SK-N-SH treated with all-trans-retinoic acid at 6 μM for 48 hours (cell line): Measurements from ENCODE around the gene URB1.
"Not testable (repeated sequence)": the region's sequence is repeated elsewhere in the genome, so short reads cannot be mapped to it uniquely, and the experiment has no call there.

Experiments used
- ATAC-seq: fragments of 200-7000 bp; cut with Tn5 transposase; 3 replicates; pipeline ENCODE4 v1.9.1; 2020; ENCODE audit warnings: mild to moderate bottlenecking, moderate library complexity
- ARNTL ChIP-seq: fragments of 450-650 bp; formaldehyde crosslinking; IDR thresholded peaks from 2 replicates; pipeline ENCODE4 v1.5.0; 2020; ENCODE audit warnings: low read depth, mild to moderate bottlenecking, moderate library complexity, borderline replicate concordance
- BACH2 ChIP-seq: fragments of 250-450 bp; sonication (Bioruptor Pico); IDR thresholded peaks from 2 replicates; pipeline ENCODE4 v1.9.0; 2021; ENCODE audit warnings: mild to moderate bottlenecking, borderline replicate concordance
- CREB5 ChIP-seq: fragments of 250-450 bp; sonication (Bioruptor Pico); IDR thresholded peaks from 2 replicates; pipeline ENCODE4 v1.5.1; 2020; ENCODE audit warnings: low read depth, mild to moderate bottlenecking, moderate library complexity
- CSDC2 ChIP-seq: fragments of 250-450 bp; sonication (Bioruptor Pico); IDR thresholded peaks from 2 replicates; pipeline ENCODE4 v1.5.0; 2020; ENCODE audit warnings: mild to moderate bottlenecking, moderate library complexity
- ESRRG ChIP-seq: fragments of 250-450 bp; sonication (Bioruptor Pico); IDR thresholded peaks from 2 replicates; pipeline ENCODE4 v1.6.1; 2021; ENCODE audit warnings: mild to moderate bottlenecking
- GLIS3 ChIP-seq: fragments of 250-450 bp; sonication (Bioruptor Pico); IDR thresholded peaks from 2 replicates; pipeline ENCODE4 v1.5.0; 2020; ENCODE audit warnings: mild to moderate bottlenecking, moderate library complexity
- ISL1 ChIP-seq: fragments of 250-450 bp; sonication (Bioruptor Pico); IDR thresholded peaks from 2 replicates; pipeline ENCODE4 v2.1.2; 2022; ENCODE audit warnings: mild to moderate bottlenecking, moderate library complexity
- OSR1 ChIP-seq: fragments of 250-450 bp; sonication (Bioruptor Pico); IDR thresholded peaks from 2 replicates; pipeline ENCODE4 v1.8.0; 2022; ENCODE audit warnings: moderate library complexity, mild to moderate bottlenecking, inconsistent platforms
- POU6F1 ChIP-seq: fragments of 250-450 bp; sonication (Bioruptor Pico); IDR thresholded peaks from 2 replicates; pipeline ENCODE4 v1.8.0; 2021; ENCODE audit warnings: low read depth, mild to moderate bottlenecking, moderate library complexity, borderline replicate concordance
- PPARA ChIP-seq: fragments of 250-450 bp; sonication (Bioruptor Pico); IDR thresholded peaks from 2 replicates; pipeline ENCODE4 v1.5.0; 2020; ENCODE audit warnings: mild to moderate bottlenecking, borderline replicate concordance
- RARB ChIP-seq: fragments of 250-450 bp; sonication (Bioruptor Pico); IDR thresholded peaks from 2 replicates; pipeline ENCODE4 v1.8.0; 2021; ENCODE audit warnings: mild to moderate bottlenecking, moderate library complexity
- SNAI2 ChIP-seq: fragments of 250-450 bp; sonication (Bioruptor Pico); IDR thresholded peaks from 2 replicates; pipeline ENCODE4 v1.5.0; 2020; ENCODE audit warnings: mild to moderate bottlenecking, moderate library complexity
- TCF4 ChIP-seq: fragments of 250-450 bp; sonication (Bioruptor Pico); IDR thresholded peaks from 2 replicates; pipeline ENCODE4 v1.8.0; 2021; ENCODE audit warnings: mild to moderate bottlenecking, moderate library complexity, borderline replicate concordance
- TOX ChIP-seq: fragments of 250-450 bp; sonication (Bioruptor Pico); IDR thresholded peaks from 2 replicates; pipeline ENCODE4 v1.8.0; 2021; ENCODE audit warnings: mild to moderate bottlenecking, moderate library complexity, borderline replicate concordance
- TSHZ2 ChIP-seq: fragments of 250-450 bp; sonication (Bioruptor Pico); IDR thresholded peaks from 2 replicates; pipeline ENCODE4 v1.5.0; 2020; ENCODE audit warnings: mild to moderate bottlenecking, moderate library complexity
- ZC3H10 ChIP-seq: fragments of 250-450 bp; sonication (Bioruptor Pico); IDR thresholded peaks from 2 replicates; pipeline ENCODE4 v1.5.1; 2021; ENCODE audit warnings: mild to moderate bottlenecking, moderate library complexity
- ZFP3 ChIP-seq: fragments of 250-450 bp; sonication (Bioruptor Pico); IDR thresholded peaks from 2 replicates; pipeline ENCODE4 v1.5.0; 2020; ENCODE audit warnings: mild to moderate bottlenecking, moderate library complexity
- ZFP30 ChIP-seq: fragments of 450-650 bp; formaldehyde crosslinking; IDR thresholded peaks from 2 replicates; pipeline ENCODE4 v1.5.0; 2022; ENCODE audit warnings: mild to moderate bottlenecking, moderate library complexity
- ZNF565 ChIP-seq: fragments of 450-650 bp; formaldehyde crosslinking; conservative IDR thresholded peaks from 2 replicates; pipeline ENCODE4 v1.5.0; 2020; ENCODE audit warnings: low read depth, mild to moderate bottlenecking, moderate library complexity
- ZNF70 ChIP-seq: fragments of 450-650 bp; formaldehyde crosslinking; IDR thresholded peaks from 2 replicates; pipeline ENCODE4 v1.5.0; 2020; ENCODE audit warnings: mild to moderate bottlenecking, moderate library complexity
- ZNF8 ChIP-seq: fragments of 450-650 bp; formaldehyde crosslinking; IDR thresholded peaks from 2 replicates; pipeline ENCODE4 v1.5.0; 2020; ENCODE audit warnings: mild to moderate bottlenecking, moderate library complexity
- TF ChIP-seq, protein P1 (sequence below): fragments of 250-450 bp; sonication (Bioruptor Pico); IDR thresholded peaks from 2 replicates; pipeline ENCODE4 v1.5.1; 2021; ENCODE audit warnings: mild to moderate bottlenecking, moderate library complexity

Gene URB1

DNA sequence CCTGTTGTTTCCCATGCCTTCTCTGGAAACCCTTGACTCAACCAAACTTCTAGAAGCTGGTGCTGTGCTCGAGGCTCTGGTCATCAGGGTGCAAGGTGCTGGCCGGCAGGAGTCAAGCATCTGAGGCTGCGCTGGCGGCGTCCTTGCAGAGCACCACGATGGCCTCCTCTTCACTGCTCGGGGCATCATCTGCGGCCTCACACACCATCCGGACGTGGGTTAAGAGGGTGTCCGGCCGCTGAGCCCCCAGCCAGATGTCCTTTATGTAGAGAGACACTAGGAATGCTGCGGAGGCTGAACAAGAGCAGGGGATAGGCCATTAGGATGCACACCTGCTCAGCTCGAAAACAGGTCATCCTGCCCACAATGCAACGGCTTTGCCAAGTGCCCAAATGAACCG is 78.0 kb downstream of the URB1 start (continued):
- TF ChIP-seq ARNTL (CRISPR knock-in tag), result no peak
- TF ChIP-seq OSR1, result no peak

DNA sequence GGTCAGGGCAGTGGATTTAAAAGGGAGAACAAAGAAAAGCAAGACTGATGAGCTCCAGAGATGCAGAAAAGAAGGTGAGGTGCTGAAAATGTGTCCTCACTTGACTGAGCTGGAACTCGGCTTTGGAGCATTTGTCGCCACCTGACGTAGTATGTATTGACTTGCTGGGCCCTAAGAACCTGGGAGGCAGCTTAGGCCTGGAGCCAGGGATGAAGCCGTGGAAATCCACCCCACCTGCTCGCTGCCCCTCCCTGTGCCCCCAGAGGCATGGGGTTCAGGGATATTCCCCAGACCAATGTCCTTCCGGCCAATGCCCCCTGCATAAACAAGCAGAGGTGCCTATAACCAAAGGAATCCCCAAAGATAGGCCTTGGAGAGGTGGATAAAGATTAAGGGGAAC is 79.8 kb downstream of the URB1 start:
- TF ChIP-seq ISL1, result no peak
- TF ChIP-seq ARNTL (CRISPR knock-in tag), result no peak
- TF ChIP-seq ZNF8 (CRISPR knock-in tag), result no peak
- no peak for ATAC-seq

GRCh38 chr21:32312326-32312725 is 80.5 kb downstream of the URB1 start:
- ATAC-seq, result no peak
- no peak for TF ChIP-seq BACH2 (CRISPR knock-in tag)
- TF ChIP-seq CSDC2 (CRISPR knock-in tag), result no peak
- no peak for TF ChIP-seq PPARA
- no peak for TF ChIP-seq ZC3H10
- no peak for TF ChIP-seq ZFP3 (CRISPR knock-in tag)
- no peak for TF ChIP-seq RARB
- no peak for TF ChIP-seq GLIS3 (CRISPR knock-in tag)
- no peak for TF ChIP-seq ESRRG
- TF ChIP-seq SNAI2 (CRISPR knock-in tag), result no peak
- TF ChIP-seq, all 23 proteins: peak for 0

DNA sequence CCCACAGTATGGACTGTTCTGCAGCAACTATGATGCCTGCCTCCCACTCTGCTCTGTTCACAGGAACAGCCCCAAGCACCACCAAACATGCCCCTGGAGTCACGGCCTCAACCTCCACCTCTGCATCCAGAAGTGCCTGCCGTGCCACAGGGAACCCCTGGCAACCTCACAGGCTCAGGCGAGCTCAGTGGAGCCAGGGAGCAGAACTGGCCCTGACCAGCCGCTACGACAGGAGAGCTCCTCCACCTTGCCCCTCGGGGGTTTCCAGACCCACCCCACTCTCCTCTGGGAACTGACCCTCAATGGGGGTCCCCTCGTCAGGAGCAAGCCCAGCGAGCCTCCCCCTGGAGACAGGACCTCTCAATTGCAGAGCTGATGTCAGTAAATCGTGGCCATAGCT is 81.2 kb downstream of the URB1 start:
- no peak for TF ChIP-seq ZNF8 (CRISPR knock-in tag)
- no peak for TF ChIP-seq ZFP30 (CRISPR knock-in tag)
- no peak for TF ChIP-seq BACH2 (CRISPR knock-in tag)
- no peak for TF ChIP-seq TOX
- TF ChIP-seq, all 23 proteins: peak for 0
- no peak for ATAC-seq

GRCh38 chr21:32310976-32311375 is 81.8 kb downstream of the URB1 start:
- ATAC-seq, result not testable (repeated sequence)

- no peak for TF ChIP-seq SNAI2 (CRISPR knock-in tag)
- TF ChIP-seq TCF4 (CRISPR knock-in tag), result no peak
- no peak for TF ChIP-seq PPARA
- no peak for TF ChIP-seq RARB
- TF ChIP-seq POU6F1 (CRISPR knock-in tag), result no peak
- no peak for TF ChIP-seq BACH2 (CRISPR knock-in tag)
- TF ChIP-seq ESRRG, result no peak
- no peak for TF ChIP-seq ZFP3 (CRISPR knock-in tag)
- ATAC-seq, result no peak
Observed at GRCh38 chr21:32309906-32310460, 82.8 kb downstream of the URB1 start.

- no peak for ATAC-seq
- TF ChIP-seq ZNF565, result no peak
- no peak for TF ChIP-seq ZC3H10
- no peak for TF ChIP-seq BACH2 (CRISPR knock-in tag)
- TF ChIP-seq TOX, result no peak
- TF ChIP-seq ZNF70 (CRISPR knock-in tag), result no peak
- TF ChIP-seq PPARA, result no peak
- TF ChIP-seq ZNF8 (CRISPR knock-in tag), result no peak
- TF ChIP-seq TSHZ2 (CRISPR knock-in tag), result no peak
- TF ChIP-seq, protein P1, sequence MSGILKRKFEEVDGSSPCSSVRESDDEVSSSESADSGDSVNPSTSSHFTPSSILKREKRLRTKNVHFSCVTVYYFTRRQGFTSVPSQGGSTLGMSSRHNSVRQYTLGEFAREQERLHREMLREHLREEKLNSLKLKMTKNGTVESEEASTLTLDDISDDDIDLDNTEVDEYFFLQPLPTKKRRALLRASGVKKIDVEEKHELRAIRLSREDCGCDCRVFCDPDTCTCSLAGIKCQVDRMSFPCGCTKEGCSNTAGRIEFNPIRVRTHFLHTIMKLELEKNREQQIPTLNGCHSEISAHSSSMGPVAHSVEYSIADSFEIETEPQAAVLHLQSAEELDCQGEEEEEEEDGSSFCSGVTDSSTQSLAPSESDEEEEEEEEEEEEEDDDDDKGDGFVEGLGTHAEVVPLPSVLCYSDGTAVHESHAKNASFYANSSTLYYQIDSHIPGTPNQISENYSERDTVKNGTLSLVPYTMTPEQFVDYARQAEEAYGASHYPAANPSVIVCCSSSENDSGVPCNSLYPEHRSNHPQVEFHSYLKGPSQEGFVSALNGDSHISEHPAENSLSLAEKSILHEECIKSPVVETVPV, result no peak
- TF ChIP-seq ESRRG, result no peak
- no peak for TF ChIP-seq ISL1
- TF ChIP-seq TCF4 (CRISPR knock-in tag), result no peak
- no peak for TF ChIP-seq ZFP3 (CRISPR knock-in tag)
- no peak for TF ChIP-seq ZFP30 (CRISPR knock-in tag)
- TF ChIP-seq GLIS3 (CRISPR knock-in tag), result no peak
- TF ChIP-seq POU6F1 (CRISPR knock-in tag), result no peak
- TF ChIP-seq OSR1, result no peak
- no peak for TF ChIP-seq ARNTL (CRISPR knock-in tag)
- TF ChIP-seq CREB5 (CRISPR knock-in tag), result no peak
Observed at GRCh38 chr21:32308696-32309095, 84.1 kb downstream of the URB1 start.
